Keratinocyte (primary cell): ENCODE measurements around the gene FOLR1. TPM values are rescaled to one million over a fixed set of nuclear protein-coding genes. Genes with fewer than 3 reads are reported as not detected.
"Not testable (repeated sequence)": the region's sequence is repeated elsewhere in the genome, so short reads cannot be mapped to it uniquely, and the experiment has no call there.

ENCODE experiments used
- DNase-seq: peaks from one replicate; pipeline ENCODE4 v3.0.0-alpha.2; 2011; ENCODE audit warnings: low read depth, missing footprints, low spot score
- FAIRE-seq: peaks from 2 replicates; lab custom pipeline; 2011; peaks lifted over from hg19 to GRCh38; lab: Jason Lieb, UNC
- H2AFZ ChIP-seq: 2 replicates; pipeline ENCODE4 v1.6.0; 2012; ENCODE audit warnings: low read length, control low read depth, inconsistent platforms; ENCODE audit not compliant: control insufficient read depth
- H3K27ac ChIP-seq: 2 replicates; pipeline ENCODE4 v1.5.1; 2011; ENCODE audit warnings: low read length; ENCODE audit not compliant: control insufficient read depth, insufficient read depth
- H3K27me3 ChIP-seq: 3 replicates; pipeline ENCODE4 v1.6.0; 2011; ENCODE audit warnings: low read length; ENCODE audit not compliant: control insufficient read depth, insufficient read depth; ENCODE audit errors: extremely low read depth
- H3K36me3 ChIP-seq, 2 experiments: 2 replicates in 1 of 2; 3 replicates in 1 of 2; pipeline ENCODE4 v1.5.1; 2011; ENCODE audit warnings: low read length in 2 of 2, mild to moderate bottlenecking in 1 of 2; ENCODE audit not compliant: control insufficient read depth in 2 of 2, insufficient read depth in 2 of 2; ENCODE audit errors: extremely low read depth in 1 of 2
- H3K4me1 ChIP-seq: 3 replicates; pipeline ENCODE4 v1.5.1; 2011; ENCODE audit warnings: low read length; ENCODE audit not compliant: control insufficient read depth, insufficient read depth; ENCODE audit errors: extremely low read depth
- H3K4me2 ChIP-seq: 3 replicates; pipeline ENCODE4 v1.6.0; 2011; ENCODE audit warnings: low read depth, low read length; ENCODE audit not compliant: control insufficient read depth, insufficient read depth; ENCODE audit errors: extremely low read depth
- H3K4me3 ChIP-seq, 3 experiments: fragments of 200-600 bp in 1 of 3; sonication (generic) in 1 of 3; 2 replicates in 2 of 3; 3 replicates in 1 of 3; pipeline ENCODE4 v1.5.1; 2011 to 2016; ENCODE audit warnings: low read length in 3 of 3, mild to moderate bottlenecking in 3 of 3, control low read depth in 2 of 3, inconsistent platforms in 1 of 3, low read depth in 1 of 3, mixed read lengths in 1 of 3, mixed run types in 1 of 3, moderate library complexity in 1 of 3; ENCODE audit not compliant: control insufficient read depth in 2 of 3, insufficient read depth in 2 of 3; ENCODE audit errors: extremely low read depth in 1 of 3
- H3K79me2 ChIP-seq: 2 replicates; pipeline ENCODE4 v1.6.0; 2012; ENCODE audit warnings: low read length; ENCODE audit not compliant: control insufficient read depth, insufficient read depth
- H3K9ac ChIP-seq: 3 replicates; pipeline ENCODE4 v1.6.0; 2011; ENCODE audit warnings: low read length; ENCODE audit not compliant: control insufficient read depth, insufficient read depth; ENCODE audit errors: extremely low read depth
- H3K9me1 ChIP-seq: 3 replicates; pipeline ENCODE4 v1.6.0; 2011; ENCODE audit warnings: low read length; ENCODE audit not compliant: control insufficient read depth, insufficient read depth; ENCODE audit errors: extremely low read depth
- H3K9me3 ChIP-seq: 2 replicates; pipeline ENCODE4 v1.5.1; 2012; ENCODE audit warnings: low read depth, low read length; ENCODE audit not compliant: control insufficient read depth
- H4K20me1 ChIP-seq: 3 replicates; pipeline ENCODE4 v1.6.0; 2011; ENCODE audit warnings: low read length; ENCODE audit not compliant: control insufficient read depth, insufficient read depth; ENCODE audit errors: extremely low read depth
- CTCF ChIP-seq, 3 experiments: IDR thresholded peaks in 1 of 3; conservative IDR thresholded peaks in 1 of 3; optimal IDR thresholded peaks in 1 of 3; 2 replicates in 2 of 3; 3 replicates in 1 of 3; pipeline versions ENCODE3 to v1.5.1; 2011; ENCODE audit warnings: low read length in 3 of 3, mild to moderate bottlenecking in 3 of 3, moderate library complexity in 2 of 3, control low read depth in 1 of 3, inconsistent platforms in 1 of 3; ENCODE audit not compliant: insufficient read depth in 2 of 3; ENCODE audit errors: extremely low read depth in 1 of 3
- EZH2 ChIP-seq: IDR thresholded peaks from one replicate; pipeline ENCODE4 v1.6.1; 2012; ENCODE audit warnings: inconsistent platforms, mild to moderate bottlenecking, low read length, moderate library complexity
- dilution Hi-C: fragments of 300-500 bp; cut with MboI; formaldehyde crosslinking; loops from one replicate; pipeline ENCODE4 v1.7.0; 2020; ENCODE audit warnings: low sequenced_read_pairs; ENCODE audit not compliant: extremely low pct_ligation_motif_present
- polyA plus RNA-seq, 5 experiments: library from polyadenylated mRNA; depleted of rRNA in 3 of 5; stranded (reverse) in 3 of 5; stranded (forward) in 1 of 5; unstranded in 1 of 5; fragments of >200 nt; gene quantifications; 1 replicate in 1 of 5; 2 replicates in 3 of 5; 3 replicates in 1 of 5; pipeline versions ENCODE4 v1.2.1 to v1.2.3, GENCODE V29; 2011 to 2012; ENCODE audit warnings: missing spikeins in 2 of 5, low read depth in 1 of 5, low replicate concordance in 1 of 5

FOLR1 gene
- polyA plus RNA-seq, 1 donor (not counting 4 experiments of a cell fraction or from before 2014, with no cell fraction given) = 0.13 TPM

GRCh38 chr11:72169754-72170153 lies 22.2 kb upstream of the FOLR1 start:
- H4K20me1 ChIP-seq, dilution Hi-C loops, H3K27me3 ChIP-seq, H3K9me3 ChIP-seq, H3K27ac ChIP-seq, DNase-seq, H3K79me2 ChIP-seq, H3K4me2 ChIP-seq, H2AFZ ChIP-seq, H3K9ac ChIP-seq, FAIRE-seq, H3K36me3 ChIP-seq, H3K9me1 ChIP-seq, H3K4me3 ChIP-seq: not testable (repeated sequence)
- peaks cover 25% of the 10 kb centered on the region for H3K4me1 ChIP-seq

- H3K4me3 ChIP-seq, H3K9ac ChIP-seq, dilution Hi-C loops, H3K9me1 ChIP-seq, H3K36me3 ChIP-seq, H3K27ac ChIP-seq, FAIRE-seq, H3K79me2 ChIP-seq, H3K9me3 ChIP-seq, H3K27me3 ChIP-seq, DNase-seq, H4K20me1 ChIP-seq, H3K4me2 ChIP-seq: not testable (repeated sequence)
- Histone ChIP-seq H3K4me1 (peaks cover 29% of the 10 kb centered on the region), H2AFZ (peak overlapping the region; percentile 3)
Measured at GRCh38 chr11:72172043-72172442, 19.9 kb upstream of the FOLR1 start.

GRCh38 chr11:72173291-72173690 lies 18.6 kb upstream of the FOLR1 start:
- no peak for DNase-seq
- no peaks in the 10 kb centered on the region for H3K36me3 ChIP-seq
- peaks cover 29% of the 10 kb centered on the region for H3K4me1 ChIP-seq
- no peaks in the 10 kb centered on the region for H3K9me1 ChIP-seq
- no peak for FAIRE-seq
- no peak overlapping the region for H3K27ac ChIP-seq
- dilution Hi-C loops = no loop called here
- no peak overlapping the region for H3K4me2 ChIP-seq
- no peak for TF ChIP-seq CTCF (optimal IDR thresholded peaks at IDR 0.05 in 1 of 3, IDR thresholded peaks at IDR 0.05 in 1 of 3, conservative IDR thresholded peaks at IDR 0.05 in 1 of 3; ENCODE audit: extremely low read depth in 1 of 3, insufficient read depth in 2 of 3, low read length in 3 of 3)
- no peak for TF ChIP-seq EZH2
- no peak overlapping the region for H3K9ac ChIP-seq
- no peaks in the 10 kb centered on the region for H3K27me3 ChIP-seq
- H3K9me3 ChIP-seq = no peaks in the 10 kb centered on the region
- H4K20me1 ChIP-seq = no peaks in the 10 kb centered on the region
- H2AFZ ChIP-seq = no peak overlapping the region
- H3K79me2 ChIP-seq = no peaks in the 10 kb centered on the region
- H3K4me3 ChIP-seq = no peak overlapping the region
